GM19395 (cell line): ENCODE data around the gene ACACB.

ENCODE experiments used
- ATAC-seq: cut with Tn5 transposase; IDR thresholded peaks from one replicate; pipeline ENCODE4 v1.9.1; 2021; ENCODE audit warnings: mild to moderate bottlenecking, moderate library complexity; ENCODE audit not compliant: unreplicated experiment

The ACACB gene

GRCh38 chr12:109294286-109294796 is 178.0 kb downstream of the ACACB start:
- no peak for ATAC-seq

GRCh38 chr12:109295764-109296425 is 179.5 kb downstream of the ACACB start:
- ATAC-seq, result no peak

- ATAC-seq, result no peak
Observed at GRCh38 chr12:109296431-109296830, 180.0 kb downstream of the ACACB start.

DNA sequence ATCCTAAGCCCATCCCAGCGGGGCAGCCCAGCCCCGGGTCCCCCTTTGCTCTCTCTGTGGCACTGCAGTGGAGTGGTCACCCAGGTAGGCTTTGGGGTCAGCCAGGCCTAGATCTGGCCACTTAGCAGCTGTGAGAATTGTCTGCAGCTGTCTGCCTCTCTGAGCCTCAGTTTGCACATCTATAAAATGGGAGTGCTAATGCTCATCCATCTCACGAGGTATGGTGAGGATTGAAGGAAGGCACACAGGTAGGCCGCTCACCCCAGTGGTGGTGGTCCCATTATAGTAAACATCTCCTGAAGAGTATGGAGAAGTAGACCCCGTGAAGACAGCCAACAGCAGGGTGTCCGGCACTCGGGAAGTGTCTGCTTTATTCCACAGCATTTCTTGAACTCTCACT is 183.5 kb downstream of the ACACB start:
- ATAC-seq, result no peak

- ATAC-seq, result no peak
Observed at GRCh38 chr12:109301643-109302168, 185.3 kb downstream of the ACACB start.

GRCh38 chr12:109302358-109302757 is 186.0 kb downstream of the ACACB start:
- ATAC-seq, result no peak

- no peak for ATAC-seq
Observed at GRCh38 chr12:109302770-109303169, 186.4 kb downstream of the ACACB start.

- ATAC-seq, result no peak
Observed at GRCh38 chr12:109304485-109304884, 188.1 kb downstream of the ACACB start.

DNA sequence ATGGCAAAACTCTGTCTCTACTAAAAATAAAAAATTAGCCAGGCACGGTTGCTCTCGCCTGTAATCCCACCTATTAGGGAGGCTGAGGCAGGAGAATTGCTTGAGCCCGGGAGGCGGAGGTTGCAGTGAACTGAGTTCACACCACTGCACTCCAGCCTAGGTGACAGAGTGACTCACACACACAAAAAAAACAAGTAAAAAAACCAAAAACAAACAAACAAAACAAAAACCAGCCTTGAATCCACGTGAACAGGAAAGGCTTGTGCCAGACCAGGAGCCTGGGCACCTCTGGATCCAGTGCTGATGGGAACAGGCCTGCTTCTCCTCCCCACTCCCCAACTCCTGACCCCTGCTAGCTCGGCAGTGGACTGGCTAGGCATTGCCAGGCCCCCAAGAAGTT is 189.2 kb downstream of the ACACB start:
- ATAC-seq, result no peak

DNA sequence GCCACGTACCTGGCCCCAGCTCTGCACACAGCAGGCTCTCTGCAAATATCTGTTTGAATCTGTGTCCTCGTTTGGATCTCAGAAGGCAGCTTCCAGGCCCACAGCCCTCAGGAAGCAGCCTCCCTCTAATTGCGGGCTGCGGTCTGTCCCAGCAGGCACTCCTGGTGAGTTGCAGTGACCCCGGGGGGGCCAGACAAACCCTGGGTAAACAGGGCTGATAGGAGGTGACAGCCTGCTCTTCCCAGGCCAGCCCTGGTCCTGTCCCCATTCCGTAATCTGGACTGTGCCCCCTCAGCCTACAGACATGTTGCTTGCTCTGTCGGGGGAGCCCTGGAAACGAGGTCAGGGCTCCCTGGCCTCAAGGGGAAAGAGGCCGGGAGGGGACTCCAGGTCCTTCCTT is 190.7 kb downstream of the ACACB start:
- ATAC-seq, result no peak

- ATAC-seq, result no peak
Observed at GRCh38 chr12:109308534-109309380, 192.4 kb downstream of the ACACB start, which contains the start of gene FOXN4. Gene FOXN4, minus strand, starts transcription at chr12:109309284. Its CDS starts 963 bp downstream, at chr12:109308321.

- no peak for ATAC-seq
Observed at GRCh38 chr12:109309381-109310246, 193.2 kb downstream of the ACACB start.

DNA sequence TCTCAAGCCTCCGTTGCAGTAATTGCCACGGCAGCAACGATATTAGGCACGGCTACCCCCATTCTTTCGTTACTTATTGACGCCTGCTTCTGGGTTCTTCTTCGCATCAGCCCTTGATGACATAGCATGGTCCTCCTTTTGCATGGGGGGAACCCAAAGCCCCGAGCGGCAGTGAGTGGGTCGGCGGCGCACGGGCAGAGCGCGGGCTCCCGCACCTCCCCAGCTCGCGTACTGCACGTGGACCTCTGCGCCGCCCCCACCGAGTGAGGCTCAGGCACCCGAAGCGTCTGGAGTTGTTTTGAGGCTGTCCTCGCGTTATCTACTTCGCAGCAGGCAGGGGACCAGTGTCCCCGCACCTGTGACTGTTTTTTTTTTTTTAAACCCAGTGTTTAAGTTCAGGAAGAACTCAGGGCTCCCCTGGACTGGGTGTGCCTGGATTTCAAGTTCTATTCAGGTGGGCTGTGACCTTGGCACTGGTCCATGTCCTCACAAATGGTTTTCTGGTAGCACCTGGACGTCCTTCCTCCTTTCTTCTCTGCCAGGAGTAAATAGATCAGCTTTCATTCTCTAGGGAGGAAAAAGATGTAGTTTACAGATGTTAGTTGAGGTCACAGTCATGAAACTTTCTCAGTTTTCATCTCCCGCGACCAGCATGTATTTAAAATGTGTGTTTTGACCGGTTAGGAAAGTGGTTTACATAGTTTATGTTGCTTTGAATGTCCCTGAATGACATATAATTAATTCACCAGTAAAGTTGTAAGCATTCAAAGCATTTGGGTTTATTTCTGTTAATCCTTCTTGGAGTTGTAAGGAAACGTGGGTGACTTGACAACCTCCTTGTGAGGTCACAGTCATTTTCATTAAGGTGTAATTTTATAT is 194.1 kb downstream of the ACACB start:
- ATAC-seq, result no peak
